T47D (cell line): ENCODE results near the gene PLK3.
"Not testable (repeated sequence)": the region's sequence is repeated elsewhere in the genome, so short reads cannot be mapped to it uniquely, and the experiment has no call there.

Experiments used
- DNase-seq, 2 experiments: peaks; one replicate each; pipeline versions ENCODE4 v3.0.0 to v3.0.0-alpha.2; 2011 to 2012; ENCODE audit warnings: low read depth in 1 of 2, low spot score in 1 of 2
- JUND ChIP-seq: IDR thresholded peaks from 2 replicates; pipeline ENCODE4 v1.6.1; 2012; ENCODE audit warnings: low read depth
- in situ Hi-C: cut with HindIII; loops from 2 replicates; pipeline ENCODE4 v1.10.0; 2016; ENCODE audit warnings: low sequenced_read_pairs, low pct_unique_long_range_greater_than_20kb

PLK3 gene

DNA sequence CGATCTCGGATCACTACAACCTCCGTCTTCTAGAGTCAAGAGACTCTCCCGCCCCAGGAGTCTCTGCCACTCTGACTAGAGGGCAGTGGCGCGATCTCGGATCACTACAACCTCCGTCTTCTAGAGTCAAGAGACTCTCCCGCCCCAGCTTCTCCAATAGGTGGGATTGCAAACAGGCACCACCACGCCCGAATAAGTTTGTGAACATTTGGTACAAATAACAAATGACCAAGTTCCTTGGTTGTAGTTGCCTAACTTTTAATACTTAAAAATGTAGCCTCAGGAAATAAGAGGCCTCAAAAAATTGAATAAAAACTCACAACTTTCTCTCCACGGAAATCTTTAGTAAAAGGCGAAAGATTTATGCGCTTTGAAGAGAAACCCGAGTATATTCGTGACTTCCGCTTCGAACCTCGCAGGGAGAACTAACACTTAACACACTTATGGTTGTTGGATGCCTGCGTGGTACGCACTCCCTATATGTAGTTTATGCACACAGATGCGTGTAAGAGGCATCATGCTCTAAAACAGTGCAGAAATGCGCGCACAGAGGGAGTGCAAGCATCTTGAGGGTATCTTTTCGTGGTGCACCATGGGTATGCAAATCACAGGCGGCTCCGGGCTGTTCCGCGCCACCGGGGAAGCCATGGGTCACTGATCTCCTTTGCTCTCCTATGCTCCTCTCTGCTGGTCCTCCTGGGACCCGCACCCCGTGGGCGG lies 19.6 kb downstream of the PLK3 start:
- in situ Hi-C loops: no loop called here
- DNase-seq: peak; percentile 62 to 93
- no peak for TF ChIP-seq JUND

DNA sequence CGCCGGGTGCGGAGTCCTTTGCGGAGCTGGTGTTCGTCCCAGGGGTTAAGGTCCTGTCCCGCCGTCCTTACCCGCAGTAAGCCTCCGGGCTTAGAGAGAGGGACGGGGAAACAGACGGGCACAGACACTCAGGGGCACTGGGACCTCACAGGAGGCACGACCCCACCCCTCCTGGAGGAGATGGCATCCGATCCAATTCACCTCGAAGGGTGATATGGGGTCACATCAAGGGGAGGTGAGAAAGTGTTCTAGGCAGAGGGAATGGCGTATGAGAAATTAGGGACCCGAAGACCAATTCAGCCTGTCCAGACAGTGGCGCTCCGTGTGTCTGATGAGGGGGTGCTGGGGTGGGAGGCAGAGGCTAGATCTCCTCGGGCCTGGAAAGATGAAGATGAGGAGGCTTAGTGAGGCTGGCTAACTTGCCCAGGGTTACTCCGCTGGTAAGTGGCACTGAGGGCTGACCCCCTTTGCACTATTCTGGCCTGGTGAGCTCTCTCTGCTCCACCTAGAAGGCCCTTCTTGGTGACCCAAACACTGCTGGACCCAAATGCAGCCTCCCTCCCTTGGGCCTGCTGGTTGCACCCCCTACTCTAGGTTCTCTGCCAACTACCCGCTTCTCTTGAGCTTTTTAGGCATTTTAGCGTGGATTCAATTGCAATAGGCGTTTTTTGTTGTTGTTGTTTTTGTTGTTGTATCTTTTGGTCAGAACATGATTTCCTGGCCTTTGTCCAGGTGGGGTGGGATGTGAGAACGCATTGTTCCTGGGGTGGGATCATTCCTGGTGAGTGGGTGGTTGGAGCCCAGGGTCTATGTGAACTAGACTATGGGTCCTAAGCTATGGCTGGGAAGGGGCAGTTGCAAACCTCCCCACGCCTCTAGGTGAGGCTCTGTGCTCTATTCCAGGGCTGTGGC lies 20.4 kb downstream of the PLK3 start:
- TF ChIP-seq JUND: no peak
- in situ Hi-C loops: no loop called here
- DNase-seq: no peak

DNA sequence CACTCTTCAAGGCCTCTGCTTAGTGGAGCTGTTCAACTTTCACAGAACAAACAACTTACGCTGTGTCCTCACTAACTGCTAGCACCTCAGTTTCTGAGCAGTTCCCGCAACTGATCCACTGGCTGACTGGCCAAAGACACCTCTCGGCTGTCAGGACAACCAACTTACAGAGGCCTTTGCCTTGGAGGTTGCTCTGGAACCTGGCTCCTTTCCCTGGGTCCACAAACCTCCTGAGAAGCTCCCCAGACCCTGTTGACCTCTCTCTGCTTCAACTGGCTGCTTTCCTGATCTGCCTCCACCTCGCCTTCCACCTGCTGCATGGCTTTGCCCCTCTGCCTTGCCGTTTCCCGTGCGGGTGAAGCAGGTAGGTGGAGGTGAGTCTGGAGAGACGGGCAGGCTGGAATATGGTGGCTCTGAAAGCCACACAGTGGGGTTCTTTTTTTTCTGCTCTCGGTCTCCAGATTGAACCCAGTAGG lies 21.1 kb downstream of the PLK3 start:
- in situ Hi-C loops: no loop called here
- no peak for TF ChIP-seq JUND
- no peak for DNase-seq

DNA sequence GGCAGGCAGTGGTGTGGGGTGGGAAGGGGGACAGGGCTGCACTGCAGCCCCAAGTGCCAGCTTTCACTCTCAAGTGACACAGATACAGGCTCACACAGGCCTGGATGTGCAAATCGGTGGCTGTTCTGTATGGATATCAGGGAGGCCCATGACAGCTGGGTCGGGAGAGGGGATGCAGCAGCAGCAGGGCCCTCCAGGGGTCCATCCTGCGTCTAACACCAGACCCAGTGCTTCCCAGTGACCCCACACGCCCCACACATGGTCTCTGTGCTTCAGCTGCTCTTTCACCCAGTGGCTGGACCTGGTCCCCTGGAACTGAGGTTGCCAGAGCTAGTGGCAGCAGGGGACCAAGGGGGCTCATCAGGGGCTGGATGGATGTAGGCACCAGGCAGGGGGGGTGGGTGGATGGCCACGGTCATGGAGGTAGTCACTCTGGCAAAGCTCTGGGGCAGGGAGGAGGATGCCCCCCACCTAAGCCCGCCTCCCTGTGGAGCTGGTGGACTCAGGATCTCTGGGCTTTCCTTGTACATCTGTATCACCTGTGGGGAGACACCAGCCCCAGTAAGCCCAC lies 22.0 kb downstream of the PLK3 start:
- no peak for TF ChIP-seq JUND
- in situ Hi-C loops: no loop called here
- no peak for DNase-seq

DNA sequence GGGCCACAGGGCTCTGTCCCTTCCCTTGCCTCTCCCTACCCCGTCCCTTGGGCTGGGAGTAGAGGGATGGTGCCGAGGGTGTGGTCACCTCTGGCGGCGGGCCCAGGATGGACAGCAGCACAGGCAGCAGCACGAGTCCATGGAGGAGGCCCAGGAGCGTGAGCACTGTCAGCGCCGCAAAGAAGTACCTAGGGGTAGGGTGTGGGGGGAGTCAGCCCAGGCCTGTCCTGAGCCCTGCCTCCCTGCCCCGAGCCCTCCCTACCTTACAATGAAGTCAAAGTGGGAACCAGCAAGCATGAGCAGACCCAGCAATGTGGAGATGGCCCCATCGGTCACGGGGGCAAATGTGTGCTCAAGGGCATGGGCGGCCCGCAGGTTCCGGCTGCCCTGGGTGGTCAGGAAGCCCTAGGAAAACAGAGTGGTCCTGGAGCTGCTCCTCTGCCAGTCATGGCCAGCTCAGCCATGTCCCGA lies 22.8 kb downstream of the PLK3 start:
- in situ Hi-C loops: no loop called here
- no peak for TF ChIP-seq JUND
- DNase-seq: no peak

DNA sequence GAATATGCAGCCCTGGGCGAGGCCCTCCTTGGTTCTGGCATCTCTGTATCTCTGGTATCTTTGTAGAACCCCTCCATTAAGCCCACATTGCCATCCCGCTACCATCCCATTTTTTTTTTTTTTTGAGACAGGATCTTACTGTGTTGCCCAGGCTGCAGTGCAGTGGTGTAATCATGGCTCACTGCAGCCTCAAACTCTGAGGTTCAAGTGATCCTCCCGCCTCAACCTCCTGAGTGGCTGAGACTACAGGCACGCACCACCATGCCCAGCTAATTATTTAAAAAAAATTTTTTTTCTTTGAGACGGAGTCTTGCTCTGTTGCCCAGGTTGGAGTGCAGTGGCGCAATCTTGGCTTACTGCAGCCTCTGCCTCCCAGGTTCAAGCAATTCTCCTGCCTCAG lies 24.2 kb downstream of the PLK3 start:
- DNase-seq, in situ Hi-C loops: not testable (repeated sequence)

DNA sequence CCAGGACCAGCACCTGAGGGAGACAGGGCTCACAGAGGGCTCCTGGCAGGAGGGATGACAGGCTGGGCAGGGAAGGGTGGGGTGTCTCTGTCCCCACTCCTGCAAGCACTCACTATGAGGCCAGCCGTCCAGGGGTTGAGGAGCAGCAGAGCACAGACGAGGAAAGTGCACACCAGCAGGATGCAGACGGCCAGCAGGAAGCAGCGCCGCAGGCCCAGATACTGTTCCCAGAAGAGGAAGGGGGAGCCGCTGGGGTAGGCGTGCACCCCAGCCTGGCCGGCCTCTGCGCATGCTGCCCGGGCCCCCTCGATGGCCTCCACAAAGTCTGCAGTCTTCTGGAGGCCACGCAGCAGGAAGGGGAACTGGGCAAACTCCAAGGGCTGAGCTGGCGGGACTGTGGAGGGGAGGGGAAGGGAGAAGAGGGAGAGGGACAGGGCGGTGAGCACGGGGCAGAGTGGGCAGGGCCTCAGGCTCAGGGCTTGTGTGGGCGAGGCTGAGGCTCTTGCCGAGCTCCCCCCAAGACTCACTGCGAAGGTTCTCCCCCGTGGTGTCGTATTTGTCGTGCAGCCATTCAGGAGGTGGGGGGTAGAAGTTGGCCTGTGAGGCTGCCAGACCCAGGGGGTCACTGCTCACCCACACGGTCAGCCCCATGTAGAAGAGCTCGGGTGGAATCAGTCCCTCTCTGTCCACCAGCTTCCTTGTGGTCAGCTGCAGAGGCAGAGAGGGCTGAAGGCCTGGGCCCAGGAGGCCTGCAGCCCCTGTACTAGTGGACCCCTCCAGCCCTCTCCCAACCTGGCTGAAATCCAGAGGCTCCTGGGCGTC lies 26.4 kb downstream of the PLK3 start:
- TF ChIP-seq JUND: no peak
- DNase-seq: no peak
- in situ Hi-C loops: no loop called here

DNA sequence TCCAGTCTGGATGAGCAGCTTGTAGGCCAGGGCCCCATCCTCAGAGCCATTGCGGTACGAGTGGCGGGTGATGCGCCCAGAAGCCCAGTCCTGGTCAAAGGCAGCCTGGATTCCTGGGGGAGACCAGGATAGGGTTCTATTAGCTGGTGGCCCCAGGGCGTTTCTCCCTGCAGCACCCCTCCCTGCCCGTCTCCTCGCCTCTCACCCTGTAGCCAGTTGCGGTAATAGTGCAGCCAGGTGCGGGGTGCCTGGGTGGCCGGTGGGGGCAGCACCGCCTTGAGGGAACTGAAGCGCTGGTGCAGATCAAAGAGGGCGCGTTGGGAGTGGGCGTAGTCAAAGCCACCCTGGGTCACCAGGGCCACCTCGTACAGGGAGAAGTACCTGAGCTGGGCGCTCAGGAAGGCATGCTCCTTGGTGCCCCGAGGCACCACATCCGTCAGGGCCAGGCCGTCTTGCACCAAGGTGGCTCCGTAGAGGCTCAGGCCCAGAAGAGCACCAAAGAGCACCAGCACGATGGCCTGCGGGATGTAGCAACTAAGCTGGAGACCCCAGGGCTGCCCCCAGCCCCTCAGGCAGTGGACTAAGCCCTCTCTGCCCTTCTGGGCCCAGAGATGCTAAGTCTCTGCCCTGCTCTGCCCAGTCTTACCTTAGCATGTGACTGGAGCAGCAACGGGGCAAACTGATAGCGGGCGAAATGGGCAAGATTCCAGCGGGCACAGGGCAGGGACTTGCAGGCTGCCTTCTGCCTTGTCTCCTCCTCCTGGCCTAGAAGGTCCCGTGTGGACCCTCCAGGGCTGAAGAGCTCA lies 27.2 kb downstream of the PLK3 start:
- in situ Hi-C loops: no loop called here

DNA sequence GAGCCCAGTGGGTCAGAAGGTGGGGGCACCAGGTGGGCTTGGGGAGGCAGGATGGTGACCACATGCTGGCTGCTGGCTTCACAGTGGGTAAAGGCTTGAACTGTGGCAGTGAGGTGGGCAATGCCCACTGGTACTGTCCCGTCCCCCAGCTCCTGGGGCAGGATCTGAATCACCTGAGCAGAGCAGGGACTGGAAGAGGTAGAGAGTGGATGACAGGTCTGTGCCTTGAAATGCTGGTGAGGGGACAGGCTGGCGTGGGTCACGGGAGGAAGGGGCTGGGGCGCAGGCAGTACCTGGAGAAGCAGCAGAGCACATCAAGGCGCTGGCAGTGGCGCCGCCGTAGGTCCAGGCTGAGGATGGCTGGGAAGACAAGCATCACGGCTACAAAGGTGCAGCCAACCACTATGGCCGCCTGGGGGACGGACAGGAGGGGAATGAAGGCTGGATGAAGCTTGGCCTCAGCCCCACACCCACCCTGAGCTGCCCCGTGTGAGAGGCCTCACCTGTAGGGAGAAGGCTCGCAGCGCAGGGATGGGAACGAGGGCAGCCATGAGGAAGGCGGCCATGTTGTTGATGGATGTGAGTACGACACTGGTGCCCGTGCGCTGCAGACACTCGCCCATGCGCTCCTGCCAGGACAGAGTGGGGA lies 27.9 kb downstream of the PLK3 start:
- in situ Hi-C loops: no loop called here
- no peak for DNase-seq
- TF ChIP-seq JUND: no peak

More for the DNA sequence above, 27.2 kb downstream of the PLK3 start:
- TF ChIP-seq JUND: no peak
- DNase-seq: no peak

DNA sequence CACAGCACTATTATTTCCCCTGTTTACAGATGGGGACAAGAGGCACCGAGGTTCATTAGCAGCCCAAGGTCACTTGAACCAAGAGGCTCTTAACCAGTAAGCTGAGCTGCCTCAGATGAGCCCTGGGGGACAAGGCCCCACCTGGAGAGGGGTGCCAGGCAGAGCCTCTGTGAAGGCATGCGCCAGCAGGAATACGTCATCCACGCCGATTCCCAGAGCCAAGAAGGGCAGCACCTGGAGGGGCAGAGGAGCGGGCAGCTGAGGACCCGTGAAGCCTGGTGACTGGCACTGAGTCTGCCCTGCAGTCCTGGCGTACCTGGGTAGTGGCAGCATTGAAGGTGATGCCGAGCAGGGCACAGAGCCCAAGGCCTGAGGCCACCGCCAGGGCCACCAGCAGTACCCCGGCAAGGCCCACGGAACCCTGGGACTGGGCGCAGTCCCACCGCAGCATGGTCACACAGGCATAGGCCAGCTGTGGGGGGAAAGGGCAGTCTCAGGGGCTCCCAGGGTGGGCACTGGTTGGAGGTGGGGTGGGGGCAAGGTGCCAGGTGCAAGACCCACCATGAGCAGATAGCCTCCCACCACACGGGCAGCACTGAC lies 28.8 kb downstream of the PLK3 start:
- DNase-seq: no peak
- in situ Hi-C loops: no loop called here
- TF ChIP-seq JUND: no peak
